ENCODE results near the gene CTNS. TPM values are rescaled to one million over a fixed set of nuclear protein-coding genes. Genes with fewer than 3 reads are reported as not detected.

The CTNS gene
- total and polyA plus RNA-seq, 8 donors: 4.0 to 74.5 (median 11.9) TPM

GRCh38 chr17:3669085-3669347 lies 32.5 kb downstream of the CTNS start:
- 0 to 2% (median 0%) methylated on average over 9 to 32 of the region's 32 CpGs for WGBS, 5 donors
- peak overlapping the region; percentile 89 to 98 (median 97) for H3K27ac ChIP-seq

DNA sequence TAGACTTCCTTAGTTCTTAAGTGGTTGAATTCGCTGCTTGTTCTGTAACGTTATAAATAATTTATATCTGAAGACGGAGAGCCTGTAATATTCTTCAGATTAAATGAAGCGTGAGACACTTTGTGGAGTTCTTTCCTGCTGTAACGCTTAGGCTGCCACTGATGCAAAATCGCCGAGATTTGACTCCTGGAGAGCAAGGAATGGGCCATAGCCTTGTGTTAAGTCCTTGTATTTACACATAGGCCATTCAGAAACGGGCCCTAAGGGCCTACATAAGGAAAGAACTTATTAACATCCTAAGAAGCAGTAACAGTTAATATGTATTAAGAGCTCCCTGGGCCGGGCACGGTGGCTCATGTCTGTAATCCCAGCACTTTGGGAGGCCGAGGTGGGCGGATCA lies 33.0 kb downstream of the CTNS start:
- Histone ChIP-seq H3K27me3 (no peaks in the 10 kb centered on the region), H3K36me3 (peaks cover 3 to 21% (median 11%) of the 10 kb centered on the region in 4 donors), H3K9me3 (no peaks in the 10 kb centered on the region), H3K27ac (peak overlapping the region in 2 of 5 donors; percentile 97 to 98), H3K4me1 (peaks cover 30 to 51% (median 40%) of the 10 kb centered on the region in 4 donors), H3K4me3 (peak overlapping the region; percentile 87 to 98 (median 94))
- no peak for DNase-seq
- WGBS, 5 donors: 36 to 49% (median 39%) methylated on average over 12 of the region's 12 CpGs
- intact Hi-C loops (cut with DNase I; ENCODE audit: low total_unique reads): no loop called here
- TF ChIP-seq POLR2AphosphoS5 (IDR thresholded peaks at IDR 0.05) (no peak), CTCF (IDR thresholded peaks at IDR 0.05) (no peak), EP300 (IDR thresholded peaks at IDR 0.05) (no peak), POLR2A (IDR thresholded peaks at IDR 0.05) (no peak)

More at GRCh38 chr17:3669085-3669347, 32.5 kb downstream of the CTNS start:
- TF ChIP-seq EP300 (IDR thresholded peaks at IDR 0.05) (no peak), POLR2AphosphoS5 (IDR thresholded peaks at IDR 0.05) (no peak), POLR2A (IDR thresholded peaks at IDR 0.05) (no peak), CTCF (IDR thresholded peaks at IDR 0.05) (no peak)
- intact Hi-C loops (cut with DNase I; ENCODE audit: low total_unique reads): no loop called here
- H3K9me3 ChIP-seq: no peaks in the 10 kb centered on the region
- peak overlapping the region; percentile 87 to 98 (median 94) for H3K4me3 ChIP-seq
- peaks cover 9 to 27% (median 17%) of the 10 kb centered on the region in 4 donors for H3K36me3 ChIP-seq
- peaks cover 30 to 56% (median 41%) of the 10 kb centered on the region in 4 donors for H3K4me1 ChIP-seq
- DNase-seq: no peak
- no peaks in the 10 kb centered on the region for H3K27me3 ChIP-seq

DNA sequence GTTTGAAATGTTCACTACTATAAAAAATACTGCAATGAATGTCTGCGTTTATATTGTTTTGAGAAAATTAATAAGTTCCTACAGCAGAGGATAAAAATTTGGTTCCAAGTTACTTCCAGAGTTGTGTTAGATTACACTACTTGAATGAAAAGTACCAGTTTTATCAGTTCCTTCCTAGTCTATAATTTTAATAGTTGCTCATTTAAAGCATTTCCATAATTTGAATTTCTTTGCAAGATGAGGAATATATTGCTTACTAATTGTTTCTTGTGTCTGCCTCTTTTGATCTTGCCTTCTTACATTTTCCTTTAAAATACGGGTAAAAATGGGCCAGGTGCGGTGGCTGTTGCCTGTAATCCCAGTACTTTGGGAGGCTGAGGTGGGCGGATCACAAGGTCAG lies 36.0 kb downstream of the CTNS start:
- H3K27ac ChIP-seq: no peak overlapping the region
- H3K9me3 ChIP-seq: no peaks in the 10 kb centered on the region
- H3K36me3 ChIP-seq: peaks cover 0 to 15% (median 5%) of the 10 kb centered on the region in 4 donors
- H3K4me3 ChIP-seq: no peak overlapping the region
- intact Hi-C loops (cut with DNase I; ENCODE audit: low total_unique reads): no loop called here
- peaks cover 12 to 21% (median 16%) of the 10 kb centered on the region in 4 donors for H3K4me1 ChIP-seq
- no peak for DNase-seq
- WGBS, 5 donors: 97 to 99% (median 98%) methylated on average over 4 of the region's 4 CpGs
- no peaks in the 10 kb centered on the region for H3K27me3 ChIP-seq
- no peak for TF ChIP-seq EP300 (IDR thresholded peaks at IDR 0.05)
- no peak for TF ChIP-seq POLR2AphosphoS5 (IDR thresholded peaks at IDR 0.05)
- TF ChIP-seq CTCF (IDR thresholded peaks at IDR 0.05): no peak
- no peak for TF ChIP-seq POLR2A (IDR thresholded peaks at IDR 0.05)

GRCh38 chr17:3675886-3676285 lies 39.3 kb downstream of the CTNS start:
- DNase-seq: no peak
- no peak overlapping the region for H3K27ac ChIP-seq
- 81 to 85% (median 83%) methylated on average over 6 to 11 of the region's 11 CpGs for WGBS, 5 donors

More at GRCh38 chr17:3675886-3676285, 39.3 kb downstream of the CTNS start:
- TF ChIP-seq POLR2AphosphoS5 (IDR thresholded peaks at IDR 0.05): no peak
- TF ChIP-seq CTCF (IDR thresholded peaks at IDR 0.05): no peak
- no peak for TF ChIP-seq EP300 (IDR thresholded peaks at IDR 0.05)
- TF ChIP-seq POLR2A (IDR thresholded peaks at IDR 0.05): no peak
- intact Hi-C loops (cut with DNase I; ENCODE audit: low total_unique reads): no loop called here
- Histone ChIP-seq H3K4me1 (peaks cover 0 to 14% (median 4%) of the 10 kb centered on the region in 4 donors), H3K36me3 (peaks cover 0 to 12% (median 5%) of the 10 kb centered on the region in 4 donors), H3K27me3 (peaks cover 0 to under 1% (median 0%) of the 10 kb centered on the region in 3 donors), H3K9me3 (no peaks in the 10 kb centered on the region), H3K4me3 (no peak overlapping the region)

Data from stomach (tissue), 9 donors.